GM23338 (cell line): Measurements from ENCODE around the gene PCDHGB5. TPM values are rescaled to one million over a fixed set of nuclear protein-coding genes. Genes with fewer than 3 reads are reported as not detected.

Experiments
- ATAC-seq: fragments of 200-7000 bp; cut with Tn5 transposase; 3 replicates; pipeline ENCODE4 v1.9.1; 2020
- DNase-seq: peaks from one replicate; pipeline ENCODE4 v3.0.0-alpha.2; 2015; ENCODE audit warnings: low spot score
- H2AFZ ChIP-seq: fragments of 200-600 bp; sonication (generic); 2 replicates; pipeline ENCODE4 v1.8.0; 2016; ENCODE audit warnings: antibody characterized with exemption, mild to moderate bottlenecking, moderate library complexity
- H3F3A ChIP-seq: fragments of 200-600 bp; sonication (generic); replicated peaks from 2 replicates; pipeline ENCODE4 v1.8.0; 2017; ENCODE audit warnings: antibody characterized with exemption, mixed run types, low read depth
- H3K27ac ChIP-seq: fragments of 200-600 bp; sonication (generic); 2 replicates; pipeline ENCODE4 v1.6.1; 2016; ENCODE audit warnings: low read depth
- H3K27me3 ChIP-seq: fragments of 200-600 bp; sonication (generic); 2 replicates; pipeline ENCODE4 v1.8.0; 2016; ENCODE audit warnings: mild to moderate bottlenecking, mixed run types, moderate library complexity; ENCODE audit not compliant: insufficient read depth
- H3K36me3 ChIP-seq: fragments of 200-600 bp; sonication (generic); 2 replicates; pipeline ENCODE4 v1.8.0; 2016; ENCODE audit warnings: mild to moderate bottlenecking; ENCODE audit not compliant: insufficient read depth
- H3K4me1 ChIP-seq: fragments of 200-600 bp; sonication (generic); 2 replicates; pipeline ENCODE4 v1.8.0; 2016; ENCODE audit warnings: mild to moderate bottlenecking, moderate library complexity; ENCODE audit not compliant: insufficient read depth
- H3K4me2 ChIP-seq: fragments of 200-600 bp; sonication (generic); 2 replicates; pipeline ENCODE4 v1.7.1; 2017; ENCODE audit warnings: mixed run types
- H3K4me3 ChIP-seq: fragments of 200-600 bp; sonication (generic); 2 replicates; pipeline ENCODE4 v1.6.1; 2016; ENCODE audit warnings: mixed run types
- H3K79me2 ChIP-seq: fragments of 200-600 bp; sonication (generic); replicated peaks from 2 replicates; pipeline ENCODE4 v1.8.0; 2017; ENCODE audit warnings: mild to moderate bottlenecking; ENCODE audit not compliant: insufficient read depth
- H3K9me2 ChIP-seq: fragments of 200-600 bp; sonication (generic); 2 replicates; pipeline ENCODE4 v1.8.0; 2017; ENCODE audit not compliant: insufficient read depth
- H4K20me1 ChIP-seq: fragments of 200-600 bp; sonication (generic); replicated peaks from 2 replicates; pipeline ENCODE4 v1.8.0; 2017; ENCODE audit warnings: mild to moderate bottlenecking; ENCODE audit not compliant: insufficient read depth
- H3K27ac Mint-ChIP-seq: 2 replicates; pipeline ENCODE4 v1.8.0; 2020; ENCODE audit warnings: inconsistent platforms, mild to moderate bottlenecking, moderate library complexity, mixed read lengths
- H3K27me3 Mint-ChIP-seq: 3 replicates; pipeline ENCODE4 v1.8.0; 2022; ENCODE audit warnings: low read depth, mild to moderate bottlenecking, moderate library complexity, mixed read lengths, inconsistent platforms; ENCODE audit not compliant: insufficient read depth, poor library complexity
- H3K36me3 Mint-ChIP-seq: 3 replicates; pipeline ENCODE4 v1.8.0; 2021; ENCODE audit warnings: low read depth, mild to moderate bottlenecking, inconsistent platforms, moderate library complexity, mixed read lengths
- H3K4me1 Mint-ChIP-seq: 3 replicates; pipeline ENCODE4 v1.8.0; 2020; ENCODE audit warnings: mild to moderate bottlenecking, inconsistent platforms, mixed read lengths
- H3K4me3 Mint-ChIP-seq: 3 replicates; pipeline ENCODE4 v1.8.0; 2021; ENCODE audit warnings: moderate library complexity, mild to moderate bottlenecking, inconsistent platforms, mixed read lengths
- H3K9me3 Mint-ChIP-seq: 3 replicates; pipeline ENCODE4 v1.8.0; 2020; ENCODE audit warnings: moderate library complexity, mild to moderate bottlenecking, inconsistent platforms, mixed read lengths
- CREB1 ChIP-seq: fragments of 250-450 bp; sonication (Bioruptor Pico); IDR thresholded peaks from 2 replicates; pipeline ENCODE4 v1.5.0; 2020; ENCODE audit warnings: low read depth, mild to moderate bottlenecking, moderate library complexity
- CTCF ChIP-seq, 2 experiments: fragments of 200-600 bp in 1 of 2; sonication (generic) in 1 of 2; conservative IDR thresholded peaks; 2 replicates each; pipeline versions ENCODE4 v1.5.1 to v1.6.1; 2016 to 2017; ENCODE audit warnings: antibody characterized with exemption in 2 of 2, low read depth in 2 of 2, mild to moderate bottlenecking in 2 of 2, moderate library complexity in 1 of 2
- ETS1 ChIP-seq: IDR thresholded peaks from 2 replicates; pipeline ENCODE4 v1.6.1; 2016; ENCODE audit warnings: antibody characterized with exemption
- EZH2 ChIP-seq: fragments of 200-600 bp; sonication (generic); IDR thresholded peaks from one replicate; pipeline ENCODE4 v1.8.0; 2017; ENCODE audit warnings: antibody characterized with exemption, mild to moderate bottlenecking, low read depth; ENCODE audit not compliant: unreplicated experiment
- EZH2phosphoT487 ChIP-seq: fragments of 200-600 bp; sonication (generic); IDR thresholded peaks from one replicate; pipeline ENCODE4 v1.8.1; 2018; ENCODE audit warnings: antibody characterized with exemption; ENCODE audit not compliant: unreplicated experiment
- JUNB ChIP-seq: IDR thresholded peaks from one replicate; pipeline ENCODE4 v1.6.1; 2016; ENCODE audit warnings: antibody characterized with exemption; ENCODE audit not compliant: unreplicated experiment
- NANOG ChIP-seq: IDR thresholded peaks from 2 replicates; pipeline ENCODE4 v1.6.1; 2016; ENCODE audit warnings: antibody characterized with exemption, borderline replicate concordance
- POLR2AphosphoS5 ChIP-seq: IDR thresholded peaks from 2 replicates; pipeline ENCODE4 v1.6.1; 2016; ENCODE audit warnings: antibody characterized with exemption, low read depth
- REST ChIP-seq: IDR thresholded peaks from one replicate; pipeline ENCODE4 v1.6.1; 2018; ENCODE audit warnings: antibody characterized with exemption; ENCODE audit not compliant: unreplicated experiment
- STAT1 ChIP-seq: IDR thresholded peaks from one replicate; pipeline ENCODE4 v1.6.1; 2016; ENCODE audit warnings: antibody characterized with exemption; ENCODE audit not compliant: unreplicated experiment
- ZNF114 ChIP-seq: fragments of 250-450 bp; sonication (Bioruptor Pico); IDR thresholded peaks from 2 replicates; pipeline ENCODE4 v1.5.0; 2020; ENCODE audit warnings: mild to moderate bottlenecking, moderate library complexity
- ZNF331 ChIP-seq: fragments of 250-450 bp; sonication (Bioruptor Pico); IDR thresholded peaks from 2 replicates; pipeline ENCODE4 v1.5.0; 2020; ENCODE audit warnings: low read depth, mild to moderate bottlenecking, moderate library complexity
- ZNF462 ChIP-seq: fragments of 250-450 bp; sonication (Bioruptor Pico); IDR thresholded peaks from 2 replicates; pipeline ENCODE4 v1.5.0; 2020; ENCODE audit warnings: mild to moderate bottlenecking, moderate library complexity
- polyA plus RNA-seq: library from polyadenylated mRNA; unstranded; fragments of >200 nt; fragmentation: Nextera tagmentation; extraction: Ambion mirVana; gene quantifications from 2 replicates; pipeline ENCODE4 v1.2.1, GENCODE V29; 2016
- total RNA-seq: library from RNA; depleted of rRNA; stranded (reverse); fragments of >200 nt; shearing (Covaris generic); gene quantifications from 2 replicates; pipeline ENCODE4 v1.2.3, GENCODE V29; 2014

PCDHGB5 gene
- total and polyA plus RNA-seq, 2 experiments from 2014 or later, result 2.5 to 18.5 TPM

- no peaks in the 10 kb centered on the region for H3K27me3 ChIP-seq
- no peak overlapping the region for H3K27ac Mint-ChIP-seq
Observed at GRCh38 chr5:141360685-141361084, 37.1 kb upstream of the PCDHGB5 start.

More at GRCh38 chr5:141360685-141361084, 37.1 kb upstream of the PCDHGB5 start:
- H3K79me2 ChIP-seq, result no peaks in the 10 kb centered on the region
- H3K9me3 Mint-ChIP-seq, result peaks cover 73% of the 10 kb centered on the region
- H3K36me3 ChIP-seq, result peaks cover 4% of the 10 kb centered on the region; the same call in 1 of the 2 replicates
- H2AFZ ChIP-seq, result no peak overlapping the region
- peaks cover 13% of the 10 kb centered on the region for H3K27me3 Mint-ChIP-seq
- no peak overlapping the region for H3K4me3 Mint-ChIP-seq
- no peak overlapping the region for H3K4me2 ChIP-seq
- no peak for DNase-seq
- H3K36me3 Mint-ChIP-seq, result peaks cover 73% of the 10 kb centered on the region
- no peak overlapping the region for H3K27ac ChIP-seq
- H3F3A ChIP-seq, result 0 out of 2 replicates have a peak, but pooled peaks cover 3% of the 10 kb centered on the region
- peaks cover 17% of the 10 kb centered on the region; the same call in 1 of the 2 replicates for H3K4me1 ChIP-seq
- H3K9me2 ChIP-seq, result no peaks in the 10 kb centered on the region
- no peak for ATAC-seq
- TF ChIP-seq ZNF462 (CRISPR knock-in tag) (no peak), CREB1 (CRISPR knock-in tag) (no peak), REST (no peak), JUNB (no peak), EZH2phosphoT487 (no peak), EZH2 (no peak), ETS1 (no peak), ZNF114 (CRISPR knock-in tag) (no peak), STAT1 (no peak), ZNF331 (CRISPR knock-in tag) (no peak), NANOG (no peak), CTCF (conservative IDR thresholded peaks at IDR 0.05; ENCODE audit: low read depth in 2 of 2) (no peak), POLR2AphosphoS5 (no peak)
- peaks cover 14% of the 10 kb centered on the region for H3K4me1 Mint-ChIP-seq
- no peaks in the 10 kb centered on the region for H4K20me1 ChIP-seq
- H3K4me3 ChIP-seq, result no peak overlapping the region
